Gastrocnemius medialis (tissue), 4 donors: ENCODE results near the gene IDH3B. TPM values are rescaled to one million over a fixed set of nuclear protein-coding genes. Genes with fewer than 3 reads are reported as not detected.

Source experiments
- ATAC-seq, 2 donors: fragments of 150-250 bp; one replicate each; pipeline ENCODE4 v1.9.1; 2016
- DNase-seq, 2 donors: peaks; one replicate each; pipeline ENCODE4 v3.0.0-alpha.2; 2019
- H3K27ac ChIP-seq, 4 donors: fragments of 200-600 bp; sonication (generic); 1 replicate in 1 of 4; 2 replicates in 3 of 4; pipeline ENCODE4 v1.5.1; 2016 to 2018; ENCODE audit warnings: mild to moderate bottlenecking in 2 of 4, moderate library complexity in 1 of 4
- H3K27me3 ChIP-seq, 3 donors: fragments of 200-600 bp; sonication (generic) in 2 of 3; 1 replicate in 1 of 3; 2 replicates in 2 of 3; pipeline versions ENCODE4 v1.5.1 to v1.6.0; 2016 to 2019; ENCODE audit warnings: mild to moderate bottlenecking in 1 of 3, moderate library complexity in 1 of 3
- H3K36me3 ChIP-seq, 2 donors: fragments of 200-600 bp; sonication (generic) in 1 of 2; one replicate each; pipeline ENCODE4 v1.5.1; 2017 to 2018
- H3K4me1 ChIP-seq, 2 donors: fragments of 200-600 bp; sonication (generic) in 1 of 2; one replicate each; pipeline ENCODE4 v1.5.1; 2016 to 2017; ENCODE audit warnings: mild to moderate bottlenecking in 2 of 2
- H3K4me3 ChIP-seq, 4 donors: fragments of 200-600 bp; sonication (generic) in 3 of 4; 1 replicate in 1 of 4; 2 replicates in 3 of 4; pipeline ENCODE4 v1.5.1; 2016 to 2019; ENCODE audit warnings: mild to moderate bottlenecking in 2 of 4
- H3K9me3 ChIP-seq, 3 donors: fragments of 200-600 bp; sonication (generic) in 2 of 3; 1 replicate in 1 of 3; 2 replicates in 2 of 3; pipeline ENCODE4 v1.5.1; 2016 to 2019
- POLR2A ChIP-seq, 2 donors: fragments of 450-650 bp; IDR thresholded peaks; one replicate each; pipeline ENCODE4 v1.6.1; 2017; ENCODE audit warnings: antibody characterized with exemption in 2 of 2, mild to moderate bottlenecking in 2 of 2, moderate library complexity in 2 of 2
- in situ Hi-C, 4 donors: fragments of 200-750 bp; cut with MboI; loops; one replicate each; pipeline versions ENCODE4 v1.15.0 to v1.8.0; 2017; ENCODE audit warnings: low sequenced_read_pairs in 4 of 4
- intact Hi-C: fragments of 100-400 bp; cut with DNase I; formaldehyde crosslinking; loops from one replicate; pipeline ENCODE4 v1.15.1; 2023; ENCODE audit warnings: low total_unique reads
- total RNA-seq, 4 donors: library from RNA; depleted of rRNA; stranded (reverse); fragments of >200 nt; gene quantifications; one replicate each; pipeline versions ENCODE4 v1.1.0 to v1.2.3, GENCODE V29; 2016
- TF ChIP-seq, protein P1 (sequence below), 5 experiments: fragments of 450-650 bp in 3 of 5; fragments of 200-600 bp in 2 of 5; sonication (generic) in 2 of 5; IDR thresholded peaks in 4 of 5; conservative IDR thresholded peaks in 1 of 5; 1 replicate in 4 of 5; 2 replicates in 1 of 5; pipeline ENCODE4 v1.5.1; 2016 to 2019; ENCODE audit warnings: antibody characterized with exemption in 5 of 5, mild to moderate bottlenecking in 3 of 5, moderate library complexity in 3 of 5

Gene IDH3B
- total RNA-seq, 4 donors from 2014 or later: 95.5 to 176 (median 136) TPM

DNA sequence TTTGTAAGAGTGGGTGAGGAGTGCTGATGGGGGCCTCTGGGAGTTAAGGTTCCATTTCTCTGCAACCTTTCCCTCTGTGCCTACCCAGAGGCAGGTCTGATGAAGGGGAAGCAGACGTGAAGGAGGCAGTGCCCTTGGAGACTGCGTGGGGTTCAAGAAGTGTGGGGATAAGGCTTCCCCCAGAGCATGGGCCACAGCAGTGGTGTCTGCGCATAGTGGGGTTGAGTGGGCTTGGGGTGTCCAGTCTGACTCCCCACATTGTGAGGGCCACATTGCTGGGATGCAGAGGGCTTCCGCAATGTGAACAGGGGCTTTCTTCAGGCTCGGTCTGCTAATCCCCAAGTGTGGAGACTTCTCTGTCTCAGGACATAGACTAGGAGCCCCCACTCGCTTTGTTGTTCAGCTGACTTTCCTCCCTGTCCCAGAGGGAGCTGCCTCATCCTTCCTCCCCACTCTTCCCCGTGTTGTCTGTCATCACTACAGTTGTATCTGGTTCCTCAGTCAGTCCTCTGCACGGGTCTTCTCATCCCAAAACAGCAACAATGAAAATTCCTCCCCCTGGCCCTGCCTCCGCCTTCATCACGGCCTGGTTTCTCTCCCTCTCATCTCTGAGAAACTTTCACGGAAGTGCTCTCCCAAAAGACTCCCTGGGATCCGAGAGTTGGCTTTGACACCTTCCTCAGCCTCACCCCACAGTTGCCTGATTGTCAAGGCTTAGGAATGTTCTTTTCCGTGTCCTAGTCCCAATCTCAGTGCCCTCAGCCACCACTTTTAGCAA is 31.4 kb upstream of the IDH3B start:
- ATAC-seq: no peak
- Histone ChIP-seq H3K27ac (no peak overlapping the region), H3K4me3 (no peak overlapping the region), H3K4me1 (no peaks in the 10 kb centered on the region), H3K9me3 (no peaks in the 10 kb centered on the region), H3K36me3 (no peaks in the 10 kb centered on the region), H3K27me3 (peaks cover 21 to 35% (median 29%) of the 10 kb centered on the region in 3 donors)
- no peak for DNase-seq
- in situ Hi-C loops (no loop called here), intact Hi-C loops (no loop called here)
- TF ChIP-seq POLR2A (IDR thresholded peaks at IDR 0.05): no peak
- TF ChIP-seq, protein P1, sequence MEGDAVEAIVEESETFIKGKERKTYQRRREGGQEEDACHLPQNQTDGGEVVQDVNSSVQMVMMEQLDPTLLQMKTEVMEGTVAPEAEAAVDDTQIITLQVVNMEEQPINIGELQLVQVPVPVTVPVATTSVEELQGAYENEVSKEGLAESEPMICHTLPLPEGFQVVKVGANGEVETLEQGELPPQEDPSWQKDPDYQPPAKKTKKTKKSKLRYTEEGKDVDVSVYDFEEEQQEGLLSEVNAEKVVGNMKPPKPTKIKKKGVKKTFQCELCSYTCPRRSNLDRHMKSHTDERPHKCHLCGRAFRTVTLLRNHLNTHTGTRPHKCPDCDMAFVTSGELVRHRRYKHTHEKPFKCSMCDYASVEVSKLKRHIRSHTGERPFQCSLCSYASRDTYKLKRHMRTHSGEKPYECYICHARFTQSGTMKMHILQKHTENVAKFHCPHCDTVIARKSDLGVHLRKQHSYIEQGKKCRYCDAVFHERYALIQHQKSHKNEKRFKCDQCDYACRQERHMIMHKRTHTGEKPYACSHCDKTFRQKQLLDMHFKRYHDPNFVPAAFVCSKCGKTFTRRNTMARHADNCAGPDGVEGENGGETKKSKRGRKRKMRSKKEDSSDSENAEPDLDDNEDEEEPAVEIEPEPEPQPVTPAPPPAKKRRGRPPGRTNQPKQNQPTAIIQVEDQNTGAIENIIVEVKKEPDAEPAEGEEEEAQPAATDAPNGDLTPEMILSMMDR (IDR thresholded peaks at IDR 0.05 in 4 of 5, conservative IDR thresholded peaks at IDR 0.05 in 1 of 5): no peak

DNA sequence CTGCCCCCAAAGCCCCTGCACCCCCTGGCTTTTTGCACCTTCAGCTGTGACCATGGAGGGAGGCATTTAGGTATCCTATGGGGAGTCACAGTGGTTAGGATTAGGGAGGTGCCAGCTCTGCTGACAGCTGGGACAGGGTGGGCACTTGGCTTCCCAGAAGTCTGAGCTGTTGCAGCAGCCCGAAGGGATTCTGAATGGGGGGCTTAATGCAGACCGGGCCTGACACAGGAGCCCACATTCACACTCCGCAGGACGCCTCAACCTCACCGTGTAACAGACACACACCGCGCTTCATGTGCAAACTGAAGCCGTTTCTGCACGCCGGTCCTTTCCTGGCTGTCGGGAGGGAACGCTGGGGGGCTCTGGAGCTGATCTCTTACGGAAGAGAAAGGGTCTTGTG is 30.5 kb upstream of the IDH3B start:
- TF ChIP-seq POLR2A (IDR thresholded peaks at IDR 0.05): no peak
- TF ChIP-seq, protein P1 (IDR thresholded peaks at IDR 0.05 in 4 of 5, conservative IDR thresholded peaks at IDR 0.05 in 1 of 5): no peak
- Histone ChIP-seq H3K27me3 (peaks cover 21 to 35% (median 29%) of the 10 kb centered on the region in 3 donors), H3K4me3 (no peak overlapping the region), H3K4me1 (no peaks in the 10 kb centered on the region), H3K27ac (no peak overlapping the region), H3K9me3 (no peaks in the 10 kb centered on the region), H3K36me3 (no peaks in the 10 kb centered on the region)
- intact Hi-C loops: no loop called here
- no peak for ATAC-seq
- in situ Hi-C loops: no loop called here
- DNase-seq: no peak

DNA sequence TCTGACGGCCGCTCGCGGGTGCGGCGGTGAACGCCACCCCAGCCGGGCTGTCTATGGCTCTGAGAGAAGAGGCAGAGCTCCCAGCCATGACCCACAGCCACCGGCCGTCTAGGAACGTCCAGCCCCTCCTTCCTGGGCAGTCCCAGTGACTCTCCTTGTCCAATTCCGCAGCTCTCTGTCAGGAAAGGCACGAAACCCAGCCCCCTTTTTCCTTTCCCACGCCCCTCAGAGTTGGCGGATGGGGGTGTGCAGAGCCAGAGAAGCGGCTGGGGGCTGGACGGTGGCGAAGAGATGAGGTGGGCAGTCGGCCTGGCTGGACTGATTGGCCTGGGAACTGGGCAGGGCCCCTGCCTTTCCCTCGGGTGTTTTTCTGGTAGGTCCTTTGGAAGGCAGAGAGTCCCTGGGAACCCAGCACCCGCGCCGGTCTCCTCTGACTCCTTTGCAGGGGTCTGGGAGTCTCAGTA is 30.0 kb upstream of the IDH3B start:
- Histone ChIP-seq H3K27ac (no peak overlapping the region), H3K4me3 (peak overlapping the region; percentile 37 to 48 (median 46)), H3K9me3 (no peaks in the 10 kb centered on the region), H3K27me3 (peaks cover 21 to 35% (median 29%) of the 10 kb centered on the region in 3 donors), H3K36me3 (no peaks in the 10 kb centered on the region), H3K4me1 (no peaks in the 10 kb centered on the region)
- in situ Hi-C loops (no loop called here), intact Hi-C loops (no loop called here)
- ATAC-seq: no peak
- no peak for TF ChIP-seq POLR2A (IDR thresholded peaks at IDR 0.05)
- TF ChIP-seq, protein P1 (IDR thresholded peaks at IDR 0.05 in 4 of 5, conservative IDR thresholded peaks at IDR 0.05 in 1 of 5): no peak
- no peak for DNase-seq

DNA sequence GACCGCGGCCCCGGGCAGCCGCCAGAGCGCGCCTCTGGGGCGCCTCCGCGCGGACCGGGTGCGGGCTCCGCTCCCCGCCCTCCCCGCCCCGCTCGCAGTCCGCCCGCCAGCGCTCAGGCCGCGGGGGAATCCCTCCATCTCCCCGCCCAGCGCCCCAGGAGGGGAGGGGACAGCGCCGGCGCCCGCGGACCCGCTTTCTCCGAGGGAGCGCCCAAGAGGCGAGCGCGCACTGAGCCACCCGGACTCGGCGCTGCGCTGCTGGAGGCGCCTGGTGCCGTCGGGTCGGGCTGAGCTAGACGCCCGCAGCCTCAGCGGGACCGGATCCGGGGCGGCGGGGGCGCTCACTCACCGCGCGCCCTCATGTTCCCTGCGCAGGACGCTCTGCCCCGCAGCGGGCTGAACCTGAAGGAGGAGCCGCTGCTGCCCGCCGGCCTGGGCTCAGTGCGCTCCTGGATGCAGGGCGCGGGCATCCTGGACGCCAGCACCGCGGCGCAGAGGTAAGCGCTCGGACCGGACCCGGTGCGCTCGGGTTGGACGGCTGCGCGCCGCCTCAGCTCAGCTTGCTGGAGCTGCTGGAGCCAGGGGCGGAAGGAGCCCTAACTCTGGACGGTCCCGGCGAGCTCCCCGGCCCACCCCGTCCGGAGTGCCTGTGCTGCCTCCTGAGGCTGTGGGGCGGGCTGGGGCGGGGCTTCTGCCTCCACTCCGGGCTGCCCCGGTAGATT is 29.4 kb upstream of the IDH3B start:
- Histone ChIP-seq H3K27ac (peak overlapping the region in 1 of 4 donors; percentile 33), H3K27me3 (peaks cover 21 to 39% (median 29%) of the 10 kb centered on the region in 3 donors), H3K9me3 (no peaks in the 10 kb centered on the region), H3K4me1 (no peaks in the 10 kb centered on the region), H3K36me3 (no peaks in the 10 kb centered on the region), H3K4me3 (peak overlapping the region; percentile 37 to 48 (median 46))
- ATAC-seq (no peak), DNase-seq (no peak)
- intact Hi-C loops (no loop called here), in situ Hi-C loops (no loop called here)
- TF ChIP-seq, protein P1 (IDR thresholded peaks at IDR 0.05 in 4 of 5, conservative IDR thresholded peaks at IDR 0.05 in 1 of 5): no peak
- TF ChIP-seq POLR2A (IDR thresholded peaks at IDR 0.05): no peak
